Metanephros (tissue), 1 donor: Measurements from ENCODE around the gene TRAF3IP3. TPM values are rescaled to one million over a fixed set of nuclear protein-coding genes. Genes with fewer than 3 reads are reported as not detected.

ENCODE experiments used
- total RNA-seq: library from RNA; depleted of rRNA; stranded (reverse); fragments of >200 nt; gene quantifications from one replicate; pipeline ENCODE4 v1.2.3, GENCODE V29; 2014

TRAF3IP3 gene, protein sequence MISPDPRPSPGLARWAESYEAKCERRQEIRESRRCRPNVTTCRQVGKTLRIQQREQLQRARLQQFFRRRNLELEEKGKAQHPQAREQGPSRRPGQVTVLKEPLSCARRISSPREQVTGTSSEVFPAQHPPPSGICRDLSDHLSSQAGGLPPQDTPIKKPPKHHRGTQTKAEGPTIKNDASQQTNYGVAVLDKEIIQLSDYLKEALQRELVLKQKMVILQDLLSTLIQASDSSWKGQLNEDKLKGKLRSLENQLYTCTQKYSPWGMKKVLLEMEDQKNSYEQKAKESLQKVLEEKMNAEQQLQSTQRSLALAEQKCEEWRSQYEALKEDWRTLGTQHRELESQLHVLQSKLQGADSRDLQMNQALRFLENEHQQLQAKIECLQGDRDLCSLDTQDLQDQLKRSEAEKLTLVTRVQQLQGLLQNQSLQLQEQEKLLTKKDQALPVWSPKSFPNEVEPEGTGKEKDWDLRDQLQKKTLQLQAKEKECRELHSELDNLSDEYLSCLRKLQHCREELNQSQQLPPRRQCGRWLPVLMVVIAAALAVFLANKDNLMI
- total RNA-seq: 4.3 TPM

DNA sequence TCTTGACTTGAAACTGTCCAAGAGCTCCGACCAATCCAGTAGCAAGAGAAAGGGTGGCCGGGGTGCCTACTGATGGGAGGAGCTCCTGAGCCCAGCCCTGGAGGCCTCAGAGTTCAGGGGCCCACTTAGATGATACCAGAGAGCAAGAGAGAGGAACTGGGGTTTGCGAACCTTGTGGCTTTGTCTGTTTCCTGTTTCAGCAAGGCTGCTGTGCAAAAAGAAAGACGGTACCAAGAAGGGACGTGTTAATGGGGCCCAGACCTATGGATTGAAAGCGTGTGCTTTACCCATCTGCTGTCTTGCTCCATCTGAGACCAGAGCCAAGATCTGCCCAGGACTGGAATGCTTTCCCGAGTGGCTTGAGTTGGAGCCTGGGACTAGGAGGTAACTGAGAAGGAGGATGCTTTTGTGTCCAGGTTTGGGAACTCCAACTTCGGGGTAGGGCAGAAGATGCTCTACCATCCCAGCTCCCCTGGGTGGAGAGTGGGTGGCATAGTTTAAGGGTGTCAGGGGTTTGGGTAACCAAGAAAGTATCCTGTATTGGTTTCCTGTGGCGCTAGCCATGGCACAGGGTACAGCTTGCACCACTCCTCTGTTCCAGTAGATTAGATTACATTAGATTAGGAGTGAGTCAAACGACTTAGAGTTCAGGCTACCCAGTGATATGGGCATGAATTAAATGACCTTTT lies at the start of gene TRAF3IP3:
Gene TRAF3IP3 (plus strand): TSS at position 128 of the 689 bp plus-strand sequence. CDS start 3,987 bp downstream, outside the sequence.

DNA sequence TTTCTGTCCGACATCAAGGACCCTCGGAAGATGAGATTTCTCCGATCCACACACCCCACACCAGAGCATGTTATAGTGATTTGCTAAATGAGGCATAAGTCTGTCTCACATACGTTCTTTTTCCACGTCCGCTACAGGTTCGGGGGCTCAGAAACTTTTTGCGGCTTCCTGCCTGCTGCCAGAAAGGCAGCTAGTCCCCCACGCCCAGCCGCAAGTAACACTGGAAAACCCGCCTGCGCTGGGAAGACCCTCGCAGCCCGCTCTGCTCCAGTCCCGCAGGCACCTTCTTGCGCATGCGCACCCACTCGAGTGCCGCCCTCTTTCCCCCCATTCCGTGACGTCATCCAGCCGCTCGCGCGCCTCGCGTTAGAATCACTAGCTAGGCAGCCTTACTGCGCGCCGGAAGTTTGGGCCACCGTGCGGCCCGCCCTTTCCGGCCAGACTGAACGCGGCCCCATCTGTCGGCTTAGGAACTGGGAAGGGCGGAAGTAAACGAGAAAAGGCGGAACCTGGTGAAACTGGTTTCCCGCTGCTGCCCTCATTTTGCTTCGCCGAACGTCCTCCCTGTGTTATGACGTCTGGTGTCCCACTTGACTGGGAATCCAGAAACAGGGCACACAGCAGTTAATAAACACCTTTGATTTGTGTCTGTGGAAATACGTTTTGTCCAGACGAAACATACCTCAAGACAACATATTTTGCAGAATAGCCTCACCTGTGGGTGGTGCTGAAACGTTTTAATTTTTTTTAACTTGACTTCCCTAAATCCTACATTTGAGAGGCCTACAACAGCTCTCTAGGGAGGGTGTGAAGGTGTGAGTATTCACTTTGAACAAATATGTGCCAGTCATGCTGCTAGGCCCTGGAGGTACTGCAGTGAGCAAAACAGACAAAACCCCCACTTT lies 28.7 kb downstream of the TRAF3IP3 start, which contains the start of gene C1orf74:
Gene C1orf74 (minus strand): TSS at position 295 of the 905 bp plus-strand sequence. CDS start 925 bp downstream, outside the sequence.

DNA sequence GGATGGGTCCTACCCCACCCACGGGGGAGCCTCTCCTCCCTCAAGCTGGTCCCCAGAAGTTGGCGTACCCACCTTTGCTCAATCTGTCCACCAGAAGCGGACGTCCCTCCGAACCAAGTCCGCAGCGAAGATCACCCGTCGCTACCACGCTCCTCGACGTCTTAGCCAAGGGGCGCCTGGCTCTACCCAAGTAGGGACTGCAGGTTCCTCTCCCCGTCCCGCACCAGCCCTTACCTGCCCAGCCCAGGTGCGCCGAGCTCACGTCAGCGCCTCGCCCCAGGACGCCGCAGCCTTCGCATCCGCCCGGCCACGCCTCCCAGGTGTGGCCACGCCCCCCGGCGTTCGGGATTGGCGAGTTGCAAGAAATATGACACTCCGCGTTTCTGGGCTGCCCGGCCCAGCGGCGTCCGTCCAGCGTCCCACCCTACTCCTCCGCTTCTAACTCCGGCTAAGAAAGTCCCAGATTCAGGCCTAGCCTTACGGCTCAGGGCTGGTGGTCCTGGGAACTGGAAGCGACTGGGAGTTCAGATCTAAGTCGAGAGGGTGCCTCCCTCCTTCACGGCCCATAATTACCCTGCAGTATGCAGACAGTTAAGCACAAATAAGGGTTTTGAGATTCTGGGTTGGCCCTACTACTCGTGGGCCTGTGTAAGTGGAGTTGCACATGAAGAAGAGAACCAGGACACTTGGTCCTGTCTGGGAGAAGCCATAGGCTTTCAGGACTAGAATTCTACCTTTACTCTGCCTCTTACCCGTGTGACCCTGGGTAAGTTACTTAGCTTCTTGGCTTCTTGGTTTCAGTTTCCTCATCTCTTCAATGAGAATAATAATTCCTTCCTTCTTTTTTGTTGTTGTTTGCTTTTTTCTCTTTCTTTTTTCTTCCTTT lies 50.3 kb downstream of the TRAF3IP3 start, which contains the start of gene IRF6:
Gene IRF6 (minus strand): TSS at position 268 of the 886 bp plus-strand sequence. CDS start 4,729 bp downstream, outside the sequence.

DNA sequence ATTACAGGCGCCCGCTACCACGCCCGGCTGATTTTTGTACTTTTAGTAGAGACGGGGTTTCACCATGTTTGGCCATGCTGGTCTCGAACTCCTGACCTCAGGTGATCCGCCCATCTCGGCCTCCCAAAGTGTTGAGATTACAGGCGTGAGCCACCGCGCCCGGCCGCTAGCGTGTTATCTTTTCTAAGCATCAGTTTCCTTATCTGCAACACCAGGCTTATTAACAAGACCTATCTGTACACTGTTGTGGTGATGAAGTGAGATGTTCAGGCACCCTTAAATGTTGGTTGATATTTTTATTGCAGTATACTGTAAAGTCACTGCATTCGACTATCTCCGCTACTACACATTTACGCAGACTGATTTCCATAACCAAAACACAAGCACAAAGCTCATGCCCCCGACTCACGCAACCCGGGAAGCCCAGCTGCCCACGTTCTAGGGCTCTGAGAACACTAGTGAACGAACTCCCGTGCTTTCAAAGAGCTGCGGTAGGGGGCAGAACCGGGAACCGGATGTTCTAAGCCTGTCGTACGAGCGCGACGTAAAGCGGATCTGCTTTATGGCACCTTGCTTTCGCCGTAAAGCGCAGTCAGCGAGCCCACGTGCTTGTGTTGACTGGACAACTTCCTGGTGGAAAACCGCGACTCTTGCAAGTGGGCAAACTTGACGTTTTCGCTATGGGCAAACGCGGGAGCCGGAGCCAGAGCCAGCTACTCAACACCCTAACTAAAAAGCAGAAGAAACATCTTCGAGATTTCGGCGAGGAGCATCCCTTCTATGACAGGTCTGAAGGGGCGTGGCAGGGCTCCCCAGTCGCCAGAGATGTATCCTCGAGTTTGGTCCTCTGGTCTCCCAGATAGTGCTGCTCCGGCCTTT lies 71.8 kb downstream of the TRAF3IP3 start, which contains the start of gene UTP25:
Gene UTP25 (plus strand): TSS at position 589 of the 879 bp plus-strand sequence. CDS start 92 bp downstream, at position 681.

Other genes starting within 250 kb of the TRAF3IP3 start
- gene CAMK1G, start 172.3 kb upstream of the TRAF3IP3 start, total RNA-seq: 2.7 TPM
- 2.3 TPM for gene LAMB3, start 103.6 kb upstream of the TRAF3IP3 start, total RNA-seq
- 41.5 TPM for gene G0S2, start 80.6 kb upstream of the TRAF3IP3 start, total RNA-seq
- gene HSD11B1, start 51.2 kb upstream of the TRAF3IP3 start, total RNA-seq: 0.12 TPM
- gene C1orf74, start 28.5 kb downstream of the TRAF3IP3 start, total RNA-seq: 2.6 TPM
- 16.0 TPM for gene IRF6, start 50.1 kb downstream of the TRAF3IP3 start, total RNA-seq
- gene UTP25, start 71.9 kb downstream of the TRAF3IP3 start, total RNA-seq: 7.2 TPM
- 0.29 TPM for gene SYT14, start 182.2 kb downstream of the TRAF3IP3 start, total RNA-seq